Muscle layer of duodenum (tissue), 2 donors: ENCODE data around the gene DYNLL1.

ENCODE experiments used
- H3K27ac ChIP-seq: one replicate; pipeline ENCODE4 v1.7.0; 2013; ENCODE audit warnings: mild to moderate bottlenecking, low read length
- H3K27me3 ChIP-seq: one replicate; pipeline ENCODE4 v1.7.0; 2013; ENCODE audit warnings: low read depth, mild to moderate bottlenecking, control low read depth, low read length
- H3K36me3 ChIP-seq, 2 donors: one replicate each; pipeline ENCODE4 v1.7.0; 2013; ENCODE audit warnings: low read length in 2 of 2, control low read depth in 1 of 2, mild to moderate bottlenecking in 1 of 2; ENCODE audit not compliant: insufficient read depth in 2 of 2, control insufficient read depth in 1 of 2
- H3K4me1 ChIP-seq, 2 donors: one replicate each; pipeline ENCODE4 v1.7.0; 2013; ENCODE audit warnings: low read length in 2 of 2, mild to moderate bottlenecking in 2 of 2, control low read depth in 1 of 2, moderate library complexity in 1 of 2; ENCODE audit not compliant: insufficient read depth in 2 of 2, control insufficient read depth in 1 of 2
- H3K4me3 ChIP-seq, 2 donors: one replicate each; pipeline ENCODE4 v1.7.0; 2013; ENCODE audit warnings: low read length in 2 of 2, low read depth in 1 of 2, mild to moderate bottlenecking in 1 of 2
- H3K9me3 ChIP-seq, 2 donors: one replicate each; pipeline ENCODE4 v1.7.0; 2013; ENCODE audit warnings: low read length in 2 of 2, control low read depth in 1 of 2, mild to moderate bottlenecking in 1 of 2; ENCODE audit not compliant: control insufficient read depth in 1 of 2
- donor health status: healthy.

DYNLL1 gene

DNA sequence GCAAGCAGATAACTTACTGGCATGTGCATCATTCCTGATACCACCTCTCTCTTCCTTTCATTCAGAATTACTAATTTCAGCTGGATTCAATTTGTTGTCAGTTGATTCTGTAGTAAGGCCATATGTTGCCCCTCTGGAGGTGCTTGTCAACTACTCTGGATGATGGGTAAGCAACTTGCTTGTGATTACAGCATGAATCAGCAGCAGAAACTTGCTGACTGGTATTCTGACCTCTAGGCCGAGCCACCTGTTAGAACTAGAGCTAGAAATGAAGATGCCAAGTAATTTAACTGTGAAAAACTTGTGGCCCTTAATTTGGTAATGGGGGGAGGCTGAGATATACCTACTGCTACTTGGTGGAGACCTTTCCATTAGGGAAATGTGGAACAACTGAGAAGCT, 43.4 kb downstream of the DYNLL1 start:
- peak overlapping the region; percentile 22 to 96 for H3K4me3 ChIP-seq
- peak overlapping the region; percentile 90 for H3K27ac ChIP-seq
- H3K36me3 ChIP-seq: no peaks in the 10 kb centered on the region
- H3K4me1 ChIP-seq: peaks cover 36 to 81% of the 10 kb centered on the region in 2 donors
- no peaks in the 10 kb centered on the region for H3K9me3 ChIP-seq
- no peaks in the 10 kb centered on the region for H3K27me3 ChIP-seq

DNA sequence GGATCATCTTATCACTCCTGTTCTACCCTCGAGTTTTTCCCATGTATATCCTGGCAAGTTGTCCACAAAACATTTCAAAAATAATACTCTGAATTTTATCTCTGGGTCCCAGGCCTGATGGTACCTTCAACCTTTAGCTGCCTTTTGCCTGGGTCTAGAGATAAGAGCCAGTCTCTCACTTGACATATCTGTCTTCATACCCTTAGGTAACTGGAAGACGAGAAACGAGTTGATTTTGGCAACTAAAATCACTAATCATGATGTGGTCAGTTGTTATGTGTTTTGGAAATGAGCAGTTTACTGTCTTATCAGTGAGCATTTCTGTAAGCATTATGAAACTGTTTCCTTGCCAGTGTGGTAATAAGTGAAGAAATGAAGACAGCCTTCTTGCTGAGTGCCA, 44.5 kb downstream of the DYNLL1 start:
- Histone ChIP-seq H3K4me1 (peaks cover 40 to 81% of the 10 kb centered on the region in 2 donors), H3K4me3 (no peak overlapping the region), H3K27ac (no peak overlapping the region), H3K9me3 (no peaks in the 10 kb centered on the region), H3K36me3 (no peaks in the 10 kb centered on the region), H3K27me3 (no peaks in the 10 kb centered on the region)

DNA sequence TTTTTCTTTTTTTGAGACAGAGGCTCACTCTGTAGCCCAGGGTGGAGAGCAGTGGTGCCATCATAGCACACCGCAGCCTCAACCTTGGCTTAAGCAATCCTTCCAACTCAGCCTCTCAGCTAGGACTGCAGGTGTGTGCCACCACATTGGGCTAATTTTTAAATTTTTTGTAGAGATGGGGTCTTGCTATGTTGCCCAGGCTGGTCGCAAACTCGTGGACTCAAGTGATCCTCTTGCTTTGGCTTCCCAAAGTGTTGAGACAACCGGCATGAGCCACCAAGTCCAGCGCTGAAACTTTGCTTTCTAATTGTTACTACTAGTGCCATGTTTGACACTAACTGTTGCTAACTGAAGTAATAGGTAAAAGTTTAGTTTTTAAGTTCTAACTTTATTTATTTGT, 46.3 kb downstream of the DYNLL1 start:
- no peaks in the 10 kb centered on the region for H3K9me3 ChIP-seq
- H3K4me3 ChIP-seq: no peak overlapping the region
- peaks cover 26 to 70% of the 10 kb centered on the region in 2 donors for H3K4me1 ChIP-seq
- no peak overlapping the region for H3K27ac ChIP-seq
- no peaks in the 10 kb centered on the region for H3K27me3 ChIP-seq
- peaks cover 11 to 15% of the 10 kb centered on the region in 2 donors for H3K36me3 ChIP-seq

DNA sequence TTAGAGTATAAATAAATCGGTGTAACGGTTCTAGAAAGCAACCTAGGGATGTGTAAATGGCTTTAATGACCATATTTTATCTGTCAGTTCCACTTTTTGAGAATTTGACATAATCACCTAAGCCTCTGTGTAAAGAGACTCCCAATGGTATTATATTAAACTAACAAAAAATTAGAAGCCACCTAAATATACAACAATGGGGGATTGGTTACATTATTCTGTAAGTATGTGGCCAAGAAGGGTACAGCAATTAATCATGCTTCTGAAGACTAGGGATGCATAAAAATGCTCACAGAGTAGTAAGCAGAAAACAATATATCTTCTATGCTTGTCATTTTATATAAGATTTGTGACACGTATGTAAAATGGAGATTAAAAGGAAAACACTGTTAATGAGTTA, 48.8 kb downstream of the DYNLL1 start:
- no peak overlapping the region for H3K4me3 ChIP-seq
- no peak overlapping the region for H3K27ac ChIP-seq
- H3K27me3 ChIP-seq: no peaks in the 10 kb centered on the region
- peaks cover 25 to 35% of the 10 kb centered on the region in 2 donors for H3K36me3 ChIP-seq
- H3K9me3 ChIP-seq: no peaks in the 10 kb centered on the region
- H3K4me1 ChIP-seq: peaks cover 6 to 48% of the 10 kb centered on the region in 2 donors

DNA sequence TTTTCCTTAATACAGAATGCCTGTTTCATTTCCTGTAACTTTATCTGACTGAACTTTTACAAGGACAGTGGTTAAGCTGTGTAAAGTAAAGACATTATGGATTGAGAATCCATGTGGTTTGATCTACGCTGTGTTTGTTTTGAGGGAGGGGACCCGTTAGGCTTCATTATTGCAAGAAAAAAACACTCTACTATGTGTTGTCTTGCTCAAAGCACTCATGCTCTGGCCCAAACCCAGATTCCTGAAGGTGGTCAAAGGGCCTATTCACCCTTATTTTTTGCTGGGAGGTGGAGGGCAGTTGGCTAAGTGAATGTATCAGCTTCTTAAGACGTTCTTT, 50.1 kb downstream of the DYNLL1 start:
- Histone ChIP-seq H3K27ac (no peak overlapping the region), H3K4me1 (peaks cover 5 to 34% of the 10 kb centered on the region in 2 donors), H3K27me3 (no peaks in the 10 kb centered on the region), H3K4me3 (no peak overlapping the region), H3K9me3 (no peaks in the 10 kb centered on the region), H3K36me3 (peaks cover 25 to 35% of the 10 kb centered on the region in 2 donors)
